Measurements from ENCODE around the gene CACNA2D4. TPM values are rescaled to one million over a fixed set of nuclear protein-coding genes. Genes with fewer than 3 reads are reported as not detected.

CACNA2D4 gene
- total RNA-seq, 1 donor from 2014 or later, result 0.58 TPM

DNA sequence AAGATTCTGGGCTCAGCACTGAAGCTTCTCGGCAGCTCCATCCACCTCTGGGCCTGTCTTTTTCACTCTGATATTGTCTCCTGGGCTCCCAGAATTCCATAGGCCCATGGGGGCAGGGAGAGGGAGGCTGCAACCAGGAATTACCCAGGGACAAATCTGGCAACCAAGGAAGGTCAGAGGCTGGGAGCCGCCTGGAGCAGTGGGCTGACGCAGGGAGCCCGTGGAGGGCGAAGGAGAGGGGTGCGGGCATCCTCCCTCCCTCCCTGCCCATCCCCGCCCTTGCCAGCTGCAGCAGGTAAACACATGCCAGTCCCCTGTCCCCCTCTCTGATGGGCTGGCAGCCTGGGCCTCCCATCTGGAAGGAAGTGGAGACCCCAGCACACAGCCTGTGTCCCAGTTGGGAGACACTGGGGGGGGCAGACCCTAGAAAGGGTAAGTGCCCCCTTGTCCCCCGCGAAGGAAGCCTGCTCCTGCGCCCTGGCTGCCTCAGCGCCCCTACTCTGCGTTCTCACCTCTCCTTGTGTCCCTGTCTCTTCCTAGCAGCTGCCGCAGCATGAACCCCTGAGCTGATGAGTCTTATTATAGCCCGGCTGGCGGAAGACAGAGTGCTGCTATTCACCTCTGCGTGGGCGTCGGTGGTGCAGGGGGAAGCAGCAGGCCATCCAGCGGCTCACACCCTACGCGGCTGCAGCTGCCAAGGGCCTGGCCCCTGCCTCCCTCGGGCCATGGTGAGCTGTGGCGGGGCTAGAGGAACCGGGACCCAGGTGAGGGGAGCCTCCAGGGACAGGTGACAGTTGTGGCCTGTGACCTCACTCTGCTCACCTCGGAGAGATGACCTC is 91.4 kb downstream of the CACNA2D4 start:
- Histone ChIP-seq H3K27me3 (ENCODE audit: control insufficient read depth, insufficient read depth, low read length) (peaks cover 84% of the 10 kb centered on the region), H3K36me3 (ENCODE audit: control insufficient read depth, insufficient read depth, low read length) (no peaks in the 10 kb centered on the region), H3K4me3 (ENCODE audit: low read depth, low read length) (no peak overlapping the region)
- DNase-seq (ENCODE audit: low read depth), result no peak
- TF ChIP-seq, protein P1, sequence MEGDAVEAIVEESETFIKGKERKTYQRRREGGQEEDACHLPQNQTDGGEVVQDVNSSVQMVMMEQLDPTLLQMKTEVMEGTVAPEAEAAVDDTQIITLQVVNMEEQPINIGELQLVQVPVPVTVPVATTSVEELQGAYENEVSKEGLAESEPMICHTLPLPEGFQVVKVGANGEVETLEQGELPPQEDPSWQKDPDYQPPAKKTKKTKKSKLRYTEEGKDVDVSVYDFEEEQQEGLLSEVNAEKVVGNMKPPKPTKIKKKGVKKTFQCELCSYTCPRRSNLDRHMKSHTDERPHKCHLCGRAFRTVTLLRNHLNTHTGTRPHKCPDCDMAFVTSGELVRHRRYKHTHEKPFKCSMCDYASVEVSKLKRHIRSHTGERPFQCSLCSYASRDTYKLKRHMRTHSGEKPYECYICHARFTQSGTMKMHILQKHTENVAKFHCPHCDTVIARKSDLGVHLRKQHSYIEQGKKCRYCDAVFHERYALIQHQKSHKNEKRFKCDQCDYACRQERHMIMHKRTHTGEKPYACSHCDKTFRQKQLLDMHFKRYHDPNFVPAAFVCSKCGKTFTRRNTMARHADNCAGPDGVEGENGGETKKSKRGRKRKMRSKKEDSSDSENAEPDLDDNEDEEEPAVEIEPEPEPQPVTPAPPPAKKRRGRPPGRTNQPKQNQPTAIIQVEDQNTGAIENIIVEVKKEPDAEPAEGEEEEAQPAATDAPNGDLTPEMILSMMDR (IDR thresholded peaks at IDR 0.05; ENCODE audit: insufficient read depth, low read length, poor library complexity, severe bottlenecking), result no peak

DNA sequence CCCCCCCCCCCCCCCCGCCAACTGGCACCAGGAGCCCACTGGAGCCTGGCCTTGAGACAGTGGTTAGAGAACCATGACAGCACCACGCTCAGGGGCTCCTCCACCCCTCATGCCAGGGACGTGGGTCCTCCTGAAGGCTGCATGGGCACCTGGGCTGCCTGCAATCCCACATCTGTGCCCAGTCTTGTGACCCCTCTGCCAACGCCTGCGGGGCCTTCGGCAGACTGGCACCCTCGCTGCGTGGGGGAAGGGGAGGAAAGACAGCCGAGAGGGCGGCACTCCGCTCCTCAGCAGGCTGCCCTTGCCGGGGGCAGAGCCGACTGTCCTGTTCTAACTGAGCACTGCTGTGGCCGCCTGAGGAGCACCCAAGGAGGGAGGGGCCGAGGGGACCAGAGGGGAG is 92.1 kb downstream of the CACNA2D4 start:
- peaks cover 85% of the 10 kb centered on the region for H3K27me3 ChIP-seq (ENCODE audit: control insufficient read depth, insufficient read depth, low read length)
- H3K4me3 ChIP-seq (ENCODE audit: low read depth, low read length), result no peak overlapping the region
- H3K36me3 ChIP-seq (ENCODE audit: control insufficient read depth, insufficient read depth, low read length), result no peaks in the 10 kb centered on the region
- DNase-seq (ENCODE audit: low read depth), result no peak
- TF ChIP-seq, protein P1 (IDR thresholded peaks at IDR 0.05; ENCODE audit: insufficient read depth, low read length, poor library complexity, severe bottlenecking), result no peak

DNA sequence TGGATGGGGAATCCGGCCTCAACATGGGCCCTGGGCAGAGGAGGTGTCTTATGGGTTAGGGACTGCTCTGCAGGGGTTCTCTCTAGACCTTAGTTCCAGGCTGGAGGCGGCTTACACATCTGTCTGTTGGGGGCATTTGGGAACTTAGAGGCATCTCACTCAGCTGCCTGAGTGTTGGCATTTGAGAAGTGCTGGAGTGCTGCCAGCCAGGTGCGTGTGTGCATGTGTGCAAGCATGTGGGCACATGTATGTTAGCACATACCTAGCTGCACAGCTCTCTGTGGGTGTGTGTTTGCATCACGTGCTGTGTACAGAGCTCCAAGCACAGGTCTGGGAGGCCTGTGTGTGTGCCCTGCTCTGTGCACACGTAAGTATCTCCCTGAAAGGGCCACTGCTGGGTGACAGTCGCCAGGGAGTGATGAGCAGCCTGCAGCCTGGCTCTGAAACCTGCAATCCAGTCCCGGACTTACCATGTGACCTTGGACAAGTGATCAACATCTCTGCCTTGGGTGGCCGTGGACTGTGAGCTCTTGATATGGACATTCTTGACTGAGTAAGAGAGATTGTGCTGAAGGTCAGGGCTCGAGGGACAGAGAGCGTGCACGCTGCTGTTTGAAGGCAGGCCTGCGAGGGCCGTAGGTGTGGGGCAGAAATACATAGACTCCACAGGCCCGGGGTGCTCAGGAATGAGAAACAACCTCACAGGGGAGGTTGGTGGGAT is 92.9 kb downstream of the CACNA2D4 start:
- TF ChIP-seq, protein P1 (IDR thresholded peaks at IDR 0.05; ENCODE audit: insufficient read depth, low read length, poor library complexity, severe bottlenecking), result no peak
- DNase-seq (ENCODE audit: low read depth), result no peak
- peaks cover 85% of the 10 kb centered on the region for H3K27me3 ChIP-seq (ENCODE audit: control insufficient read depth, insufficient read depth, low read length)
- H3K36me3 ChIP-seq (ENCODE audit: control insufficient read depth, insufficient read depth, low read length), result no peaks in the 10 kb centered on the region
- no peak overlapping the region for H3K4me3 ChIP-seq (ENCODE audit: low read depth, low read length)

DNA sequence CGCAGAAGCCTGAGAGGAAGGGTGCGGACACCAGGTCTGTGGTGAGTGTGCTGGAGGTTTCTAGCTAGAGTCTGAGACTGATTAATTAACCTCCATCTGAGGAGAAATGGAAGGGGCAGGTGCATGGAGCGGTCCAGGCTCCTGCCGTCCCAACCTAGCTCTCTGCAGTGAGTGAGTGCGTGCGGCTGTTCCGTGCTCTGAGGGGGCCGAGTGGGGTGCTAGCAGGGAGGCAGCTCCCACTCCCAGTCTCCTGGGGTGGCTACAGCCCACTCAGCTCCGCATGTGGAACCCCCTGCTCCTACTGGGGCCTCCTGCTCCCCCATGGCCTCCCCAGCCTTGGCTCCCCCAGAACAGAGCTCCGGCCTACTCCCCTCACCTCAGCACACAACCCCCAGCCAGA is 95.2 kb downstream of the CACNA2D4 start:
- H3K4me3 ChIP-seq (ENCODE audit: low read depth, low read length), result no peak overlapping the region
- TF ChIP-seq, protein P1 (IDR thresholded peaks at IDR 0.05; ENCODE audit: insufficient read depth, low read length, poor library complexity, severe bottlenecking), result no peak
- no peak for DNase-seq (ENCODE audit: low read depth)
- no peaks in the 10 kb centered on the region for H3K36me3 ChIP-seq (ENCODE audit: control insufficient read depth, insufficient read depth, low read length)
- peaks cover 80% of the 10 kb centered on the region for H3K27me3 ChIP-seq (ENCODE audit: control insufficient read depth, insufficient read depth, low read length)

DNA sequence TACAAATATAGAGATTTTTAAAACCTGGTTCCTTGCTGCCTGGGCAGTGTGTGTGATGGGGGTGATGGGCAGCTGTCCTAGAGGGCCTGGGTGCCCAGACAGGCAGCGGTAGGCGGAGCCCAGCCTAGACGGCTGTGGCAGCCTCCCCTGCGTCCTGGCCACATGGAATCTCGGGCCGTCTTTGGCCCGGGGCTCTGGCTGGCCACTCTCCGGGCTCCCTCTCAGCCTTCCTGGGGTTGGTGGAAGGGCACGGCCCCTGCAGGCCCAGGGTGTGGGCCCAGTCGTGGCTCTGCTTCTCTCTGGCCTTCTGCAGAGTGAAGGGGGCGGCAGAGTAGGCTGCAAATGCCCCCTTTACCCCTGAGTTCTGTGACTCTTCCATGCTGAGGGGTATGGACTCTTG is 95.8 kb downstream of the CACNA2D4 start:
- peaks cover 75% of the 10 kb centered on the region for H3K27me3 ChIP-seq (ENCODE audit: control insufficient read depth, insufficient read depth, low read length)

More for the DNA sequence above, 95.8 kb downstream of the CACNA2D4 start:
- no peaks in the 10 kb centered on the region for H3K36me3 ChIP-seq (ENCODE audit: control insufficient read depth, insufficient read depth, low read length)
- DNase-seq (ENCODE audit: low read depth), result no peak
- H3K4me3 ChIP-seq (ENCODE audit: low read depth, low read length), result no peak overlapping the region
- TF ChIP-seq, protein P1 (IDR thresholded peaks at IDR 0.05; ENCODE audit: insufficient read depth, low read length, poor library complexity, severe bottlenecking), result no peak
